ENCODE data around the gene NDUFA3.

- TF ChIP-seq TCF12 (IDR thresholded peaks at IDR 0.05) (no peak), TCF12 (CRISPR knock-in tag; IDR thresholded peaks at IDR 0.05) (no peak), PAX8 (CRISPR knock-in tag; IDR thresholded peaks at IDR 0.05; ENCODE audit: borderline replicate concordance) (no peak), CTCF (CRISPR knock-in tag; IDR thresholded peaks at IDR 0.05) (no peak), ZSCAN12 (CRISPR knock-in tag; IDR thresholded peaks at IDR 0.05) (no peak)
- TF ChIP-seq, protein P1, sequence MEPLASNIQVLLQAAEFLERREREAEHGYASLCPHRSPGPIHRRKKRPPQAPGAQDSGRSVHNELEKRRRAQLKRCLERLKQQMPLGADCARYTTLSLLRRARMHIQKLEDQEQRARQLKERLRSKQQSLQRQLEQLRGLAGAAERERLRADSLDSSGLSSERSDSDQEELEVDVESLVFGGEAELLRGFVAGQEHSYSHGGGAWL (CRISPR knock-in tag; IDR thresholded peaks at IDR 0.05), result no peak
Measured at GRCh38 chr19:54107876-54108490, 5.3 kb downstream of the NDUFA3 start.
